ENCODE results near the gene UBN1.

GRCh38 chr16:4825196-4825595 lies 22.1 kb upstream of the UBN1 start:
- TF ChIP-seq POLR2AphosphoS5 (IDR thresholded peaks at IDR 0.05; ENCODE audit: borderline replicate concordance, low read depth, low read length): no peak
- TF ChIP-seq EZH2 (IDR thresholded peaks at IDR 0.05): no peak
- TF ChIP-seq FOXP2 (optimal IDR thresholded peaks at IDR 0.05; ENCODE audit: control extremely low read depth, extremely low read length, insufficient read depth): no peak

Data from SK-N-MC (cell line).